ENCODE results near the gene TLR5. TPM values are rescaled to one million over a fixed set of nuclear protein-coding genes. Genes with fewer than 3 reads are reported as not detected.
A peak's percentile ranks its signal among the peaks of the same experiment; 100 is the strongest.

Gene TLR5
- polyA plus RNA-seq, 5 donors: 8.4 to 12.9 (median 11.7) TPM

DNA sequence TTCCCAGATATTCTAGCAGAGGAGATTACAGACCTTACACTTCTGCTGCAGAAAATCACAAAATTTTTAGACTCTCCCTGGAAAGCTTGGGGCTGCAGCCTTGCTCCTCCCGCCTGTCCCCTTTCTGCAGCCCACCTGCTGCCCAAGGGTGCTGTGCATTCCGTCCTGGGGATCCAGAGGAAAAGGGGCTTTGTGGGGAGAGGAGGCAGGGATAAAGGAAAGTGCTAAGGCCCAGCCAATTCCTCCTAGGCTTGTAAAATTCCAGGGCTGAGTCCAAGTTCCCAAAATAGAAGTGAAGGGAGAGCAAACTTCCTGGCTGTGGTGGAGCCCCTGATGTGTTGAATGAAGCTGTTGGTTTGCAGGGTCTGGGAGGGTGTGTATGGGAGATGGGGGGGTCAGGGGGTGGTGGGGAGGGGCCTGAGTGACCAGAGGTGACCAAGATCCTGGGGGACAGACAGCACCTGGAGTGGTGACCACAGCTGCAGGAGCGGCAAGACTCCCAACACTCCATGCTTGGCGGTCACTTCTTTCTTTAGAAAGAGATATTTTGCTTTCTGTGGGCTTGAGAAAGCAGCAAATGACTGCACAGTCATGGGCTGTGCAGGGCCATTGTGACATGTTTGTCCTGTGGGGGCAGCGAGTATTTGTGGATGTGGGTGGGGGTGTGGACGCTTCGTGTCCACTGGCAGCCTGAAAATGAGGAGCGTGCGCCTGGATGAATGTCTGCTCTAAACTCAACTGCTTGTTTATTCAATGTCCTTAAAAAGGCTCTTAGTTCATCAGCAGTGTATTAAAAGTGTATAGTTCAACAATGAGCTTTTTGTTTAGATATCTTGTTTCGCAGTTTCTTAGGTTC is 68.4 kb downstream of the TLR5 start:
- DNase-seq: peak in 1 of 2 donors; percentile 48

DNA sequence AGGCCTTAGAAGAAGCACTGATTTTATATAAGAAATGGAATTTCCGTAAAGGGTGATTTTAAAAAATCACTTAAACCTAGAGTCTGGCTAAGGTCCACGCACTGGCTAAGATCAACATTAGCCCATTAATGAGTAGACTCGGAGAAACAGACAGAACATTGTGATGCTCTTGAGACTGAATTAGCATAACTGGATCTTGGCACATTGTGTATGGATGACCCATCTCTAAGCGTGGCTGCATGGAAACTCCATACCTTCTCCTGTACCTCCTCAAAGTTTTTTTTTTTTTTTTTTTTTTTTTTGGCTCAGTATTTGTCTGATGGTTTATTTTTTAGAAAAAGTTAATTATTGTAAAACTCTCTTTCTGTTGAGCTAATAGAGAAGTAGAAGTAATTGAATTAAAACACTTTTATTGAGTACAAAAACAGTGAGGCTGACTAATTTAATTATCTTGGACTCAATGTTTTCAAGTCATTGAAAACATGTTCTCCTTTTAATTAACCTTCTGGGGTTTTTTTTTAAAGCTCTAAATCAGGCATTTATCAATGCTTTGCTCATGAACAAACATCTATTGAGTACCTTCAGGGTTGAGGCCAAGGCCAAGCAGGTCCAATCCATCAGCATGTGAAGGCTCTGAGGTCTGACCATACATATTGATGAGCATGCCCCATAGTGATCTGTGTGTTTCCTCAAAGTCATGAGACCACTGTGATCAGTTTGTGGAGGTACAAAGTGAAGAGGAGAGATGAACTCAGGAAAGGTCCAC is 74.0 kb downstream of the TLR5 start:
- DNase-seq: no peak

DNA sequence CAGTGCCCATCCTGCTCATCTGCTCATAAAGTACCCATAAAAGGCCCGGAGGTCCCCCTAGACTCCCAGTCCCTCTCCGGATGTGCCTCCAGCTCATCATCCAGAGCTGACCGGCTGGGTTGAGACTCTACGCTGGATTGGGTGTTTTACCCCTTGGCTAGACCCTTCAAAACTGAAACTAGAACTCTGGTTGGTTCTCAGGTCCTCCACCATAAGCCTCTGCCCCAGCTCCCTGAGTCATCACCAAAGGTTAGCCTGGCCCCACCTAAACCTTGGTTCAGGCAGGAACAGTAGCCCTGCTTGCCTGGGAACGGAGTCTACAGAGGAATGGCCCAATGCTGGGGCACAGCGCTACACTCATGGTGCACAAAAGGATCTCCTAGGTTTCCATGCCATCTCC is 75.1 kb downstream of the TLR5 start:
- DNase-seq: no peak

DNA sequence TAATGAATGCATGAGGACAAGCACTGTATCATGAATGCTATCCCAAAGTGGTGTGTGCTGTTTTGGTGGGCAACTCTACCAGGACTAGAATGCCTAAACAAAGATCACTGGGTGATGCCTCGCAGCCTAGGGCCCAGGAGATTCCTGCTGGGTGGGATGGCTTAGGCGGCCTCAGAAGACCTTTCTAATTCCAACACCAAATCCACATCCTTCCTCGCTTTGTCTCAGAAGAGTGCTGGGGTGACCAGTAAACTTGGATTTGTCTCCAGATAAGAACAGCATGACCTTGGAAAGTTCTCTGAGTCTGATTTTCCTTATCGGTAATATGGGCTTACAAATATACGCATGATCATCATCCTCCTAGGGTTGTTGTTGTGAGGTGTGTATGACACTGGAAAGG is 76.6 kb downstream of the TLR5 start:
- no peak for DNase-seq

DNA sequence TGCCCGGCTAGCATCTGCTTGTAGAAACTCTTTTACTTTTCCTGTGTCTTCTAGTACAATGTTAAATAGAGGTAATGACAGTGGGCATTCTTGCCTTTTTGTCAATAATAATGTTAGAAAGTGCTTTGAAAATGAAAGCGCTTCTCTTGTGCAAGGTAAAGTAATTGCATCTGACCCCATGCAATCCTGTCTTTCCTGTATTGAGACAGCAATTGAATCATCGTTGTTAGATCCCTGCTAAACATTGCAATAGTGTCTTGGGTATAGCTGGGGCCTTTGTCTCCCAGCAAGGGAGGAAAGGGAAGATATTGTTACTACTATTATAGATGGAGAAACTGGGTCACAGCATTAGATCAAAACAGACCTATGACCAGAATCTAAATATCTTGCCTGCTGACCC is 80.9 kb downstream of the TLR5 start:
- no peak for DNase-seq

DNA sequence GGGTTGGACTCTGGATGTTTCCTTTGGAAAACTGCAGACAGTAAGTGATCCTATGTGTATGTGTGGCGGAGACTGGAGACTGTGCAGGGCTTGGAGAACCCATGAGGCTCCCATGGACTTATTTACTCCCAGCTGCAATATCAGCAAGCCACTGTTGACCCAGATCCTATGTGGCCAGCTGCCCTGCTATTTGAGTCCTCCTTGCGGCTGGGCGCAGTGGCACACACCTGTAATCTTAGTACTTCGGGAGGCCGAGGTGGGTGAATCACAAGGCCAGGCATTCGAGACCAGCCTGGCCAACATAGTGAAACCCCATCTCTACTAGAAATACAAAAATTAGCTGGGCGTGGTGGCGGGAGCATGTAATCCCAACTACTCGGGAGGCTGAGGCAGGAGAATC is 83.5 kb downstream of the TLR5 start:
- DNase-seq: no peak

Other genes with a start within 250 kb of the TLR5 start
- 10 to 100 TPM; 21.7 to 29.8 (median 26.1) TPM for gene SUSD4, start 220.9 kb upstream of the TLR5 start, polyA plus RNA-seq (ENCODE audit: insufficient read depth in 1 of 5, insufficient read length in 5 of 5, low replicate concordance in 1 of 5)